Measurements from ENCODE around the gene PPP4R1. TPM values are rescaled to one million over a fixed set of nuclear protein-coding genes. Genes with fewer than 3 reads are reported as not detected.

Gene PPP4R1
- total and polyA plus RNA-seq, 2 of the 4 experiments (the other 2 are of a cell fraction) = 80.6 to 123 TPM

DNA sequence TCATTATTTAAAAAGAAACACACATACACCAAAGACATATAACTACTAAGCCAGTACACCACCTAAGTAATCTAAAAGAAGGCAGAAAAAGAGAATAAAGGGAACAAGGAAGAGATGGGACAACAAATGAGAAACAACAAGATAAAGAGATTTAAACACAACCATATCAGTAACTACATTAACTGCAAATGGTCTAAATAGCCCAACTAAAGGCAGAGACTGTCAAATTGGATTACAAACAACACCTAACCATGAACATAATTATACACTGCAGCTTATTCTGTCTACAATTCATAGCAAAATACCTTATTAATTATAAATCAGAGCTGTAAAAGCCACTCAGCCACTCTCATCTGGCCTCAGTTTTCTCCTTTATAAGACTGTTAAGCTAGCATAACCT lies 15.0 kb downstream of the PPP4R1 start:
- H4K8ac ChIP-seq (ENCODE audit: low read depth in 2 of 2, low read length in 2 of 2) = no peak overlapping the region
- no peak overlapping the region for H2AFZ ChIP-seq (replicated peaks; ENCODE audit: low read length, poor library complexity)
- H3K27ac ChIP-seq (ENCODE audit: insufficient read depth, low read length) = no peak overlapping the region
- no peak overlapping the region for H3K18ac ChIP-seq (ENCODE audit: low read depth, low read length)
- H2AK9ac ChIP-seq (replicated peaks; ENCODE audit: low read depth, low read length, poor library complexity) = no peak overlapping the region
- POLR2A ChIA-PET (ENCODE audit: unreplicated experiment) = no interaction called here
- ATAC-seq (ENCODE audit: low read depth) (no peak), DNase-seq (no peak)
- H3K4me2 ChIP-seq (ENCODE audit: low read depth, low read length) = no peak overlapping the region
- H3K9me1 ChIP-seq (ENCODE audit: insufficient read depth, low read length) = peaks cover 5% of the 10 kb centered on the region
- peaks cover 69% of the 10 kb centered on the region for H4K20me1 ChIP-seq (ENCODE audit: insufficient read depth, low read length)
- H4K5ac ChIP-seq (ENCODE audit: low read depth, low read length) = no peak overlapping the region
- peaks cover 8 to 45% of the 10 kb centered on the region in 2 experiments; a peak in 2 of 4 replicates for H3K79me1 ChIP-seq (ENCODE audit: low read depth in 1 of 2, low read length in 2 of 2)
- peaks cover 4% of the 10 kb centered on the region for H3K9me3 ChIP-seq (ENCODE audit: control insufficient read depth, insufficient read depth, low read length)
- intact Hi-C loops (cut with micrococcal nuclease) (no loop called here), in situ Hi-C loops (cut with MboI; ENCODE audit: low sequenced_read_pairs) (no loop called here), dilution Hi-C loops (cut with HindIII; ENCODE audit: low sequenced_read_pairs, unreplicated experiment) (no loop called here)
- H3K9ac ChIP-seq (ENCODE audit: low read depth, low read length) = no peak overlapping the region
- H3K4me3 ChIP-seq (ENCODE audit: insufficient read depth, low read depth, low read length) = no peak overlapping the region
- no peak overlapping the region for H3K23ac ChIP-seq (ENCODE audit: low read depth, low read length)
- H4K91ac ChIP-seq (ENCODE audit: insufficient read depth, low read depth, low read length) = no peak overlapping the region
- CTCF ChIA-PET = interaction anchor here (0.7 kb wide), 1 partner anchor 10 kb away, joined by 3 read pairs; no protein-coding TSS in a partner anchor
- peaks cover 7% of the 10 kb centered on the region for H3K4me1 ChIP-seq (ENCODE audit: control insufficient read depth, insufficient read depth, low read length)
- no peak overlapping the region for H2BK15ac ChIP-seq (ENCODE audit: low read depth, low read length)
- H3K14ac ChIP-seq (replicated peaks; ENCODE audit: low read depth, low read length) = no peak overlapping the region
- H2BK5ac ChIP-seq (ENCODE audit: low read depth, low read length, poor library complexity, severe bottlenecking) = no peak overlapping the region
- no peaks in the 10 kb centered on the region for H3K36me3 ChIP-seq (ENCODE audit: control insufficient read depth, insufficient read depth, low read length)
- H2BK120ac ChIP-seq (ENCODE audit: low read depth, low read length) = no peak overlapping the region
- H2AK5ac ChIP-seq (ENCODE audit: low read depth, low read length) = no peak overlapping the region
- H2BK20ac ChIP-seq (ENCODE audit: low read depth, low read length) = no peak overlapping the region
- H3K27me3 ChIP-seq (ENCODE audit: control insufficient read depth, insufficient read depth, low read length) = no peaks in the 10 kb centered on the region
- no peak for TF ChIP-seq NFE2L2 (IDR thresholded peaks at IDR 0.05; ENCODE audit: low read depth, low read length)
- TF ChIP-seq BHLHE40 (IDR thresholded peaks at IDR 0.05; ENCODE audit: low read depth, low read length) = no peak
- no TSS peak for BruUV-seq (replicated peaks)
- no peak overlapping the region for H3K56ac ChIP-seq (ENCODE audit: extremely low read depth, insufficient read depth, low read length)
- no peak overlapping the region for H3K4ac ChIP-seq (ENCODE audit: low read depth, low read length)
